ENCODE results near the gene SLC12A7.
"Not testable (repeated sequence)": the region's sequence is repeated elsewhere in the genome, so short reads cannot be mapped to it uniquely, and the experiment has no call there.

SLC12A7 gene

GRCh38 chr5:1140818-1141189 lies 28.9 kb upstream of the SLC12A7 start:
- no peak for DNase-seq (ENCODE audit: low spot score)

- DNase-seq (ENCODE audit: low spot score) = no peak
Measured at GRCh38 chr5:1140171-1140817, 28.4 kb upstream of the SLC12A7 start.

- no peak for DNase-seq (ENCODE audit: low spot score)
Measured at GRCh38 chr5:1139331-1140170, 27.7 kb upstream of the SLC12A7 start.

- DNase-seq (ENCODE audit: low spot score) = no peak
Measured at GRCh38 chr5:1138445-1139245, 26.8 kb upstream of the SLC12A7 start.

- DNase-seq (ENCODE audit: low spot score) = no peak
Measured at GRCh38 chr5:1137567-1138444, 25.9 kb upstream of the SLC12A7 start.

GRCh38 chr5:1136814-1137213 lies 25.0 kb upstream of the SLC12A7 start:
- no peak for DNase-seq (ENCODE audit: low spot score)

- no peak for DNase-seq (ENCODE audit: low spot score)
Measured at GRCh38 chr5:1135696-1136525, 24.0 kb upstream of the SLC12A7 start.

- no peak for DNase-seq (ENCODE audit: low spot score)
Measured at GRCh38 chr5:1134478-1134877, 22.6 kb upstream of the SLC12A7 start.

- no peak for DNase-seq (ENCODE audit: low spot score)
Measured at GRCh38 chr5:1133510-1134201, 21.8 kb upstream of the SLC12A7 start.

GRCh38 chr5:1133108-1133507 lies 21.2 kb upstream of the SLC12A7 start:
- no peak for DNase-seq (ENCODE audit: low spot score)

GRCh38 chr5:1132570-1132969 lies 20.7 kb upstream of the SLC12A7 start:
- no peak for DNase-seq (ENCODE audit: low spot score)

- DNase-seq (ENCODE audit: low spot score) = no peak
Measured at GRCh38 chr5:1131726-1132125, 19.9 kb upstream of the SLC12A7 start.

GRCh38 chr5:1131191-1131621 lies 19.3 kb upstream of the SLC12A7 start:
- no peak for DNase-seq (ENCODE audit: low spot score)

GRCh38 chr5:1130218-1130946 lies 18.5 kb upstream of the SLC12A7 start:
- DNase-seq (ENCODE audit: low spot score) = no peak

- DNase-seq (ENCODE audit: low spot score) = no peak
Measured at GRCh38 chr5:1129711-1130055, 17.8 kb upstream of the SLC12A7 start.

GRCh38 chr5:1128977-1129710 lies 17.3 kb upstream of the SLC12A7 start:
- no peak for DNase-seq (ENCODE audit: low spot score)

GRCh38 chr5:1127959-1128785 lies 16.3 kb upstream of the SLC12A7 start:
- peak; percentile 23 for DNase-seq (ENCODE audit: low spot score)

GRCh38 chr5:1125695-1126094 lies 13.8 kb upstream of the SLC12A7 start:
- not testable (repeated sequence) for DNase-seq (ENCODE audit: low spot score)

Measured in COLO829 (cell line).